Skeletal muscle satellite cell (primary cell): Measurements from ENCODE around the gene RPS2.
A peak's percentile ranks its signal among the peaks of the same experiment; 100 is the strongest.
"Not testable (repeated sequence)": the region's sequence is repeated elsewhere in the genome, so short reads cannot be mapped to it uniquely, and the experiment has no call there.

Source experiments
- H3K27me3 ChIP-seq: 2 replicates; pipeline ENCODE4 v1.7.0; 2013; ENCODE audit warnings: low read length; ENCODE audit not compliant: control insufficient read depth, insufficient read depth
- H3K36me3 ChIP-seq: 2 replicates; pipeline ENCODE4 v1.7.0; 2013; ENCODE audit warnings: mild to moderate bottlenecking, control low read depth, low read length; ENCODE audit not compliant: insufficient read depth
- H3K4me1 ChIP-seq: 2 replicates; pipeline ENCODE4 v1.7.0; 2013; ENCODE audit warnings: low read length; ENCODE audit not compliant: control insufficient read depth, insufficient read depth
- H3K4me2 ChIP-seq: 2 replicates; pipeline ENCODE4 v1.7.0; 2013; ENCODE audit warnings: mild to moderate bottlenecking, low read length
- H3K4me3 ChIP-seq: 2 replicates; pipeline ENCODE4 v1.7.0; 2013; ENCODE audit warnings: low read length
- H3K9ac ChIP-seq: 2 replicates; pipeline ENCODE4 v1.7.0; 2013; ENCODE audit warnings: mild to moderate bottlenecking, low read depth, low read length, moderate library complexity
- H3K9me3 ChIP-seq: replicated peaks from 2 replicates; pipeline ENCODE4 v1.7.0; 2013; ENCODE audit warnings: mild to moderate bottlenecking, control low read depth, low read length

Gene RPS2

DNA sequence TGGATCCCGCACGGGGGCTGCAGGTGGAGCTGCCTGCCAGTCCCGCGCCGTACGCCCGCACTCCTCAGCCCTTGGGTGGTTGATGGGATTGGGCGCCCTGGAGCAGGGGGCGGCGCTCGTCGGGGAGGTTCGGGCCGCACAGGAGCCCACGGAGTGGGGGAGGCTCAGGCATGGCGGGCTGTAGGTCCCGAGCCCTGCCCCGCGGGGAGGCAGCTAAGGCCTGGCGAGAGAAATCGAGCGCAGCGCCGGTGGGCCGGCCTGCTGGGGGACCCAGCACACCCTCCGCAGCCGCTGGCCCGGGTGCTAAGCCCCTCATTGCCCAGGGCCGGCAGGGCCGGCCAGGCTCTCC lies 6.5 kb downstream of the RPS2 start:
- H3K27me3 ChIP-seq, H3K9me3 ChIP-seq, H3K9ac ChIP-seq, H3K4me2 ChIP-seq, H3K4me3 ChIP-seq: not testable (repeated sequence)
- peaks cover 21% of the 10 kb centered on the region for H3K4me1 ChIP-seq
- H3K36me3 ChIP-seq = peaks cover 22% of the 10 kb centered on the region

GRCh38 chr16:1957434-1958142 lies 7.0 kb downstream of the RPS2 start:
- Histone ChIP-seq H3K36me3 (peaks cover 16% of the 10 kb centered on the region), H3K4me1 (peaks cover 17% of the 10 kb centered on the region)
- H3K4me3 ChIP-seq, H3K9me3 ChIP-seq, H3K9ac ChIP-seq, H3K4me2 ChIP-seq, H3K27me3 ChIP-seq: not testable (repeated sequence)

- no peaks in the 10 kb centered on the region for H3K4me1 ChIP-seq
- no peaks in the 10 kb centered on the region for H3K27me3 ChIP-seq
Measured at GRCh38 chr16:1953734-1954133, 10.9 kb downstream of the RPS2 start.

DNA sequence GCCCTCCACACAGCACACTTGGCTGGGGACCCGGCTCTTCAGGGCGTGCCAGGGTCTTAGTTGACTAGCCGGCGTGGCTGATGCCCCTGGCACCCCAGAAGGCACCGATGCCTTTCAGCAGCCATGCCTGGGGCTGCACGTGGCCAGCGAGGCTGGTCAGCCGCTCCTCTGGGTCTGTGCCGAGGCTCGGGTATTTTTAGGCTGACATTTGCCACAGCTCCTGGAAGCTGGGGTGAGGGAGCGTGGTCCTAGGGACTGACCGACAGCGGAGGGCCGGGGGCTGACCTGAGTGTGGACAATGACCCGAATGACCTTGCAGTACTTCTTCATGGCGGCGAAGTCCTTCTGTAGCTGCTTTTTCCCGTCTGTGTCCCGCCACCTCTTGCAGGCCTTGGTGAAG lies 14.1 kb downstream of the RPS2 start:
- no peaks in the 10 kb centered on the region for H3K4me1 ChIP-seq
- H3K36me3 ChIP-seq = no peaks in the 10 kb centered on the region
- H3K4me2 ChIP-seq = no peak overlapping the region
- H3K27me3 ChIP-seq = no peaks in the 10 kb centered on the region
- H3K9ac ChIP-seq = no peak overlapping the region
- no peak overlapping the region for H3K4me3 ChIP-seq
- H3K9me3 ChIP-seq = no peaks in the 10 kb centered on the region

More at GRCh38 chr16:1953734-1954133, 10.9 kb downstream of the RPS2 start:
- no peak overlapping the region for H3K4me3 ChIP-seq
- no peaks in the 10 kb centered on the region for H3K36me3 ChIP-seq
- no peaks in the 10 kb centered on the region for H3K9me3 ChIP-seq
- H3K9ac ChIP-seq = no peak overlapping the region
- H3K4me2 ChIP-seq = no peak overlapping the region

GRCh38 chr16:1950047-1950446 lies 14.6 kb downstream of the RPS2 start:
- no peaks in the 10 kb centered on the region for H3K36me3 ChIP-seq
- no peaks in the 10 kb centered on the region for H3K27me3 ChIP-seq
- H3K9me3 ChIP-seq = no peaks in the 10 kb centered on the region
- H3K4me1 ChIP-seq = no peaks in the 10 kb centered on the region
- H3K9ac ChIP-seq = no peak overlapping the region
- no peak overlapping the region for H3K4me3 ChIP-seq
- H3K4me2 ChIP-seq = no peak overlapping the region

- H3K9ac ChIP-seq = no peak overlapping the region
- no peaks in the 10 kb centered on the region for H3K27me3 ChIP-seq
- no peaks in the 10 kb centered on the region for H3K4me1 ChIP-seq
- H3K9me3 ChIP-seq = no peaks in the 10 kb centered on the region
- H3K4me2 ChIP-seq = no peak overlapping the region
- no peak overlapping the region for H3K4me3 ChIP-seq
- no peaks in the 10 kb centered on the region for H3K36me3 ChIP-seq
Measured at GRCh38 chr16:1949507-1949906, 15.1 kb downstream of the RPS2 start.

GRCh38 chr16:1947369-1947670 lies 17.3 kb downstream of the RPS2 start:
- Histone ChIP-seq H3K27me3 (no peaks in the 10 kb centered on the region), H3K4me1 (peaks cover 13% of the 10 kb centered on the region), H3K4me2 (no peak overlapping the region), H3K9me3 (no peaks in the 10 kb centered on the region), H3K4me3 (no peak overlapping the region), H3K36me3 (no peaks in the 10 kb centered on the region), H3K9ac (no peak overlapping the region)

DNA sequence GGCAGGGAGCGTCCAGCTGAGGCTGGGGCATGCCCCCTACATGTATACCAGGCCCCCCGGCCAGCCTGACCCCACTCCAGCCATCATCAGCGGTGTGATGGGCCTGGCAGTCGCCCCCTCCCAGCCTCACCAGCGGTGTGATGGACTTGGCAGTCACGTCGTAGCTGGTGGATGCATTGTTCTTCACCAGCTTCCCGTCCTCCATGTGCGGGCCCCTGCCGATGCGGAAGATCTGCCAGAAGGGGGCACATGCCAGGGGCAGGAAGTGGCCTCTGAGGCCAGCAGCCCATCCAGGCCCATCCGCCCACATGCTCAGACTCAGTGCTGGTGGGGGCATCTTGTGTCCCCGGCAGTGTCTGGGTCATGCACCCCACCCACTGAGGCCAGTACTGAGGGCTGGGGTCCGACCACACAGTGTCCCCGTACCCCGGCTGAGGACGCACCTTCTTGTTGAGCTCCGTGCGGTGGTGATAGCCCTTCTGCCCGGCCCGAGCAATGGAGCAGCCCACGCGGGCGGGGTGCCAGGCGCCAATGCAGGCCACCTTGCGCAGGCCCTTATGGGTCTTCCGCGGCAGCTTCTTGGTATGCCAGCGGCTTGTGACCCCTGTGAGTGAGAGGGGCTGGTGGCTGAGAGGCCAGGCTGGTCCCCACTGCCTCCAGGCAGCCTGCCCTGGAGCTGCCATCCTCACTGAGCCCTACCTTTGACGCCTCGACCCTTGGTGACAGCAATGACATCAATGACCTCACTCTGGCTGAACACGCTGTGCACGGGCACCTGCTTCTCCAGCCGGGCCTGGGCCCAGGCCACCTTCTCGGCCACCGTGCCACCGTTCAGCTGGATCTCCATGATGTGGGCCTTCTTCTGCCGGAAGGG lies 17.9 kb downstream of the RPS2 start:
- no peak overlapping the region for H3K4me3 ChIP-seq
- no peaks in the 10 kb centered on the region for H3K27me3 ChIP-seq
- H3K36me3 ChIP-seq = no peaks in the 10 kb centered on the region
- H3K9ac ChIP-seq = no peak overlapping the region
- H3K9me3 ChIP-seq = no peaks in the 10 kb centered on the region
- no peak overlapping the region for H3K4me2 ChIP-seq
- H3K4me1 ChIP-seq = peaks cover 19% of the 10 kb centered on the region

DNA sequence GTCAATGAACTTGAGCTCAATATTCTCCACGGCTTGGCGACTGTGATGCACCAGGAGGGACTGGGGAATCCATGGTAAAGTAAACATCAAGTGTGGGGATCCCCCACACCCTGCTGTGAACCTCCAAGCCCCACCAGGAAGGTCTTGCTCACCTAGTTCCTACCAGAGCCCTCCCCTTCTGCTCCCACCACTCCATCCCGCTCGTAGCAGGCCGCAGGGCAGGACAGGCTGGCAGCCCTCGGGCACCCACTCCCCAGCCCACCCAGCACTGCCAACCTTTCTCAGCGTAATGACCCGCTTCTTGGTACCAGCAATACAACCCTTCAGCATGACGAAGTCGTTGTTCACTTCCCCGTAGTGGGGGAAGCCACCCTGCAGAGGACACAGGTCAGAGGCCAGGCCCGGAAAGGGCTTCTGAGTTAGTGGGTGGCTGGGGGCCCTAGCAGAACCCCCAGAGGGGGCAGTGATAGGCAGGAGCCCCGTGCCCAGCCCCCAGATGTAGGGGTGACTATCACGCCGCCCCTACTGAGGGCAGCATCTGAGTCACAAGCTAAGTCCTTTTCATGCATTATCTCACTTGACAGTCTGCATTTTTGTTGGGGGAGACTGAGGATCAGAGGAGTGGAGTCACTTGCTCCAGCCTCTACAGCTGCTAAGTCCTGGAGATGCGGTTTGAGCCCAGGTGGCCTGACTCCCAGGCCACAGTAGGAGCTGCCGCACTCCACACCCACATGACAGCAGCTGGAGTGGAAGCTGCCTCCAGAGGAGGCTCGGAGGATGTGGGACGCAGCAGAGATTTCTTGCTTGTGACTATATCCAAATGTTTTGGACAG lies 18.9 kb downstream of the RPS2 start:
- Histone ChIP-seq H3K4me3 (no peak overlapping the region), H3K9me3 (no peaks in the 10 kb centered on the region), H3K36me3 (peaks cover 1% of the 10 kb centered on the region)

DNA sequence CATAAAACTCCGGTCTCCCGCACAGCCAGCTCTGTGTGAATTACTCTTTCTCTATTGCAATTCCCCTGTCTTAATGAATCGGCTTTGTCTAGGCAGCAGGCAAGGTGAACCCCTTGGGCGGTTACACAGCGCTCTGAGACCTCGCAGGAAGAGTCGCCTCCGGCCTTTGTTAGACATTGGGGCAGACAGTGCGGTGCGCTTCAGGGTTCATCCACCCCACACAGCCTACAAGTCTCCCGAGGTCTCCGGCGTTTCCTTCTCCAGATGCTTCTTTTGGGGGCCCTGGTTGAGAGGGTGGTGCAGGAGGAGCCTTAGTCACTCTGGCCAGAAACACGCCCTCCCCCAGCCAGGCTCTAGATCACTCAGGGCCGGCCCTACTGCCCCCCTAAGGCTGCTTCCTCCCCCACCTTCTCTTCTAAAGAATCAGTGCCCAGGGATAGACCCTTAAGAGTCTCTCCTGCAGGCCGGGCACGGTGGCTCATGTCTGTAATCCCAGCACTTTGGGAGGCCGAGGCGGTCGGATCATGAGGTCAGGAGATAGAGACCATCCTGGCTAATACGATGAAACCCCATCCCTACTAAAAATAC lies 19.9 kb downstream of the RPS2 start:
- Histone ChIP-seq H3K4me2 (peak overlapping the region; percentile 23), H3K27me3 (no peaks in the 10 kb centered on the region), H3K4me3 (no peak overlapping the region), H3K9ac (no peak overlapping the region), H3K4me1 (peaks cover 22% of the 10 kb centered on the region), H3K9me3 (no peaks in the 10 kb centered on the region), H3K36me3 (peaks cover 8% of the 10 kb centered on the region)

More for the DNA sequence above, 18.9 kb downstream of the RPS2 start:
- peaks cover 22% of the 10 kb centered on the region for H3K4me1 ChIP-seq
- no peak overlapping the region for H3K4me2 ChIP-seq
- H3K9ac ChIP-seq = no peak overlapping the region
- H3K27me3 ChIP-seq = no peaks in the 10 kb centered on the region
